CD4-positive, alpha-beta T cell treated with Interleukin-10 for 1 hour (primary cell): ENCODE results near the gene DLX1.
"Not testable (repeated sequence)": the region's sequence is repeated elsewhere in the genome, so short reads cannot be mapped to it uniquely, and the experiment has no call there.

Experiments
- DNase-seq: peaks from one replicate; pipeline ENCODE4 v3.0.0-alpha.2; 2020

The DLX1 gene

GRCh38 chr2:172085460-172086159 lies at the start of gene DLX1:
Gene DLX1, plus strand, starts transcription at chr2:172085507. Its CDS starts 171 bp downstream, at chr2:172085678.
- no peak for DNase-seq

GRCh38 chr2:172038121-172038520 lies 47.2 kb upstream of the DLX1 start:
- DNase-seq, result no peak

DNA sequence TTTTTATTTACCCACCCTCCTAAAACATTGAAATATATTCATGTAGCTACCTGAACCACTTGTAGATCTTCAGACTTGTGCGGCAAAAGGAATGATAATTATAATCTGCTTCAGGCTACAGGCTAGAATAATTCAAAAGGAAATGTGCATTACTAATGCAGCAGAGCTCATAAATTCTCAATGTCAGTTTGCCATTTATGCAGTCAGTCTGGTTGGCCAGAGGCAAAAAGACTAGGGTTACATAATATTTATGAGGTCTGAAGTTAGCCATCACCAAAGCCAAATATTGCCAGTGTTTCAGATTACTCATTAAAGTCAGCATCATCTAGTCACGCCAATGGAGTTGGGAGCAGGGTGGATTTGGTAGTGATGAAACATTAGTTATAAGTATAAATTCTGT lies 46.7 kb upstream of the DLX1 start:
- DNase-seq, result no peak

DNA sequence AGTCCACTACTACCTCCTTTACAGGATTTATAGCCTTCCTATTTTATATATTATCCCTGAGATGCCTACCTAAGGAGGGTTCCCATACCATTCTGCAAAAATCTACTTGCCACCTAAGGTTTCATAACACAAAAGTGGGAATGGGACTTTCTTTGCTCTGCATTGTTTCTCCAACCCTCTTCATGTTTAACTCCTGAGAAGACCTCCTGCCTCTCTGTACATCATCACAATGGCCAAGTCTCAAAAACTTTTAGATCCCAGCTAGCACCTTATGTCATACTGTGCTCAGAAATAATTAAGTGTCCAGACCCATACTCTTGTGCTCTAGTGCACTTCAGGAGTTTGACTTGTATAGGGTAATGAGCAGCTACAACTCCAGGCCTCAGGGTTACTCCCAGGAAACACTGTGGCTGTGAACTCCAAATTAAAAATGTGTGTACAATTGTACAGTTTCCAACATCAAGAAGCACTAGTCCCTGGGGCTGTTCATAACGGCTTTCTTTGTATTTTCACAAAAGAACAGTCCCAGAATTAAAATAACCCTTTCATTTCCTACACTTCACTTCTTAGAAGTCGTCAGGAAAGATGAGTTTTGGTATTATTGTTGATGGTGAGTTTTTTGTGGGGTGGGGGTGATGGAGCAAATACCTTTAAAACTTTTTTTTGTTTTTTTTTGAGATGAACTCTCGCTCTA lies 46.1 kb upstream of the DLX1 start:
- no peak for DNase-seq

DNA sequence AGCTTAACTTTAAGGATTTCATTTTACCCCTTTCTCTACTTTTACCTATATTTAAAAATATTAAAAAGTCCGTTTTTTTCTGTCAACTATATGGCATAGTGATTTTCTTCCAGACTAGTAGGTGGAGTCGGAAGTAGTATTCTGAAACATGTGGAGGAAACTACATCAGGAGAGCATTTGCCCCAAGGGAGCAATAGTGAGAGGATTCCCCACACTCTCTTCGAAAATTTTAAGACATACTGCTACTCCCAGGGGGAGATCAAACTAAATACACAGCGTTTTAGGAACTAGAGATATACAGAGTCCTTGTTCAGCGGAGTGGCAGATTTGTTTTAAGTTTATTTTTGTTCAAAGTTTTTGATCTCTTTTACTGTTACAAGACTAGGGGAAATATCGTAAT lies 45.0 kb upstream of the DLX1 start:
- no peak for DNase-seq

- no peak for DNase-seq
Observed at GRCh38 chr2:172046080-172046678, 39.1 kb upstream of the DLX1 start.

GRCh38 chr2:172046866-172047565 lies 38.3 kb upstream of the DLX1 start:
- no peak for DNase-seq

GRCh38 chr2:172047566-172048507 lies 37.5 kb upstream of the DLX1 start:
- DNase-seq, result no peak

DNA sequence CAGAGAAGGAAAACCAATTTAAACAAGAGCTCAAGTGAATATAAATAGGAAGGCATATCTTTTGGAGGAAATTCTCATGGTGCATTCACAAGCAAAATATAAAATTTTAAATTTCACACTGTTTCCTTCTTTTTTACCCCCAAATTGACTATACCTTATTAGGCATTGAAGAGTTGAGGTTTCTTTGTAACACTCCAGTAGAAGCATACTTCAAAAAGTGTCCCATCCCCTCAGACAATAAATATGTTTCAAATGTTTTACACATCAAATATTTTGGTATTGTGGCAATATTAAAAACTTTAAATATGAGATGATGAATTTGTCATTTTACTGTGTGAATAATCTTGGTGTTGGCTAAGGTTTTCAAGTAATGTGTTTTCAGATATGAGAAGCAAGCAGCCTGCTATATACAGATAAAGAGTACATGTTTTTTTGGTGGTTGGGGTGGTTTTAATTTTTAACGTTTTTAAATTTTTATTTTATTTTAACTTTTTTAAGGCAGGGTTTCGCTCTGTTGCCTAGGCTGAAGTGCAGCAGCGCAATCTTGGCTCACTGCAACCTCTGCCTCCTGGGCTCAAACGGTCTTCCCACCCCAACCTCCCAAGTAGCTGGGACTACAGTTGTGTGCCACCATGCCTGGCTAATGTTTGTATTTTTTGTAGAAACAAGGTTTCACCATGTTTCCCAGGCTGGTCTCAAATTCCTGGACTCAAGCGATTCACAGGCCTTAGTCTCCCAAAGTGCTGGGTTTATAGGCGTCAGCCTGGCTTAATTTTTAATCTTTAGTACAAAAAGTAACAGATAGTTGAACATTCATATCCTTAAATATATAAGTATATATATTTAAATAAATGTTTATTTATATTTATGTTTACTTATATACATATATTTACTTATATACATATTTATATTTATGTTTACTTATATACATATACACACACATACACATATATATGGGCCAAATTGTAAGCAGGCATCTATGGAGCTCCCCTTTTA lies 36.5 kb upstream of the DLX1 start:
- DNase-seq, result no peak

GRCh38 chr2:172049567-172050120 lies 35.7 kb upstream of the DLX1 start:
- no peak for DNase-seq

DNA sequence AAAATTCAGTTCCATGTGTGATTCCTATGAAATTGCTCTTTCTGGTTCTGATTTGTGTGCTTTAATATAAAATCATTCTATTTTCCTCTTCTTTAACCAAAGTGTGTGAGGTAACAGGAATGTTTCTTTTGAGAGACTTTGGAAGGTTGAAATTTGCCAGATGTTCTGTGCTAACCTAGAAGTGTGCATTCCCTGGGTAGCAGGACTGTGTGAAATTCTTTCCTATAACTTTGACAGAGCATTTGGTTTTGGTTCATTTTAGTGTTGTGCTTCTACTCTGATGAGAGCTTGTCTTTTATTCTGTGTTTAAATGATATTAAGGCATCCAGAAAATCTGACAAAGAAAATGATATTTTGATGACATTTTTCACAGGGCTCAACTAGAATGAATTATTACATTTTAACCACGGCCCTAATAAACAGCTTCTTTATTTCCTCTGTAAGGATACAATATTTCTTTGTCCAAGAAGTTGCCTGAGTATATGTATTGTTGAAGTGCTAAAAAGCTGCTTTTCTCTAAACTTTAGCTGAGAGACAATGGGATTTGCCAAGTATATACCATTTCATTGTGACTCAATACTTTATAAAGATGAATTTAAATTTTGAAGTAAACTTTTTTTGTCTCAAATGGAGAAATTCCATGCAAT lies 34.7 kb upstream of the DLX1 start:
- no peak for DNase-seq

GRCh38 chr2:172052000-172052983 lies 33.0 kb upstream of the DLX1 start:
- no peak for DNase-seq

DNA sequence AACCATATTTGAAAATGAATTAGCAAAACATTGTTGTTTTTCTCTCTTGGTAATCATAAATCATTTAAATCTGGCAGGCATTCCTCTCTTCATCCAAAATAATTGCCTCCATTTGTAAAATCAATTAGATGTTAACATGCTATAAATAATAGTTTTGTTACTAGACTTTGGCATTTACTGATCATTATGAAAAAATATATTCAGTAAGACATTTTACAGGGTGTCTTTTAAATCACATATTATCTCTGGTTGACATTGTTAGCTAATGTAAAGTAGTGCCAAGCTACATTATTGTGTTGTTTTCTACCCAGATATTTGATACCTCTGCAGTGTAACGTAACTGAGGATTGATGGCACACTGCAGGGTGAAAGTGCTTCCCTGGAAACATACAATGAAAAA lies 31.8 kb upstream of the DLX1 start:
- no peak for DNase-seq

DNA sequence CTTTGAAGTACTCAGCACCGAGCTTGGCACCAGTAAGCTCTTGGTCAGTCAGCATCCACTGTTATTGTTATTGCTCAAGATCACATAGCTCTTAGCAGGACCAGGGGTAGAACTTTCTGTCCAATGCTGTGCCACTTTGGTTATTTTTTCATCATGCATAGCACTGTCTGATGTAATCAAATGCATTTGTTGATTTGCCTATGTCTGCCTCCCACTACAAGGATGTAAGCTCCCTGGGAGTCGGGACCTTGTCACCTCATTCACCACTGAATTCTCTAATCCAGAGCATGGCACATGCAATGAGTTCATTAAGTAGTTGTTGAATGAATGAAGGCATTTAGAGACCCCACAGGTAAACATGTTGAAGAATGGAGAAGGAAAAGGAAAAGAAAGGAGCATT lies 29.0 kb upstream of the DLX1 start:
- DNase-seq, result no peak

GRCh38 chr2:172058660-172059059 lies 26.6 kb upstream of the DLX1 start:
- DNase-seq, result no peak

DNA sequence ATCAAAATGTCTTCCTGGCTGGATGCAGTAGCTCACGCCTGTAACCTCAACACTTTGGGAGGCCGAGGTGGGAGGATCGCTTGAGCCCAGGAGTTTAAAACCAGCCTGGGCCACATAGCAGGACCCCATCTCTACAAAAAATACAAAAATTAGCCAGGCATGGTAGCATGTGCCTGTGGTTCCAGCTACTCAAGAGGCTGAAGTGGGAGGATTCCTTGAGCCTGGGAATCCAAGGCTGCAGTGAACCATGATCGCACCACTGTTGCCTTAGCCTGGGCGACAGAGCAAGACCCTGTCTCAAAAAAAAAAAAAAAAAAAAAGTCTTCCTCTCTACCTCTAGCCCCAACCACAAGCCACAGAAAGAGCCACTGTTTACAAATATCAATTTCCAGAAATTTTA lies 25.2 kb upstream of the DLX1 start:
- not testable (repeated sequence) for DNase-seq

GRCh38 chr2:172062402-172063004 lies 22.8 kb upstream of the DLX1 start:
- DNase-seq, result no peak

DNA sequence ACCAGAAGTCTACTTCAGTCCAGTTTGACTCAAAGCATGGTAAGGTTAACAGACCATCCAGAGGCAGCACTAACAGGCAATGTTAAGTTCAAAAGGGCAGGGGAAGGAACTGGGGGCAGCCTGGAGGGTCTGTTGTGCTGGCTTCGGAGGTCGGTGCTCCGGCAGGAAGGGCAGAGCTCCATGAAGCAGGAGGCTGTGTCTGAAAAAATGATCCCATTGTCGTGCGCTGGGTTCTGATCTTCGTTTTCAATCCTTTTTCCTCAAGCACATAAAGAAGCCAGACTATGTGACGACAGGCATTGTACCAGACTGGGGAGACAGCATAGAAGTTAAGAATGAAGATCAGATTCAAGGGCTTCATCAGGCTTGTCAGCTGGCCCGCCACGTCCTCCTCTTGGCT lies 21.9 kb upstream of the DLX1 start:
- no peak for DNase-seq

DNA sequence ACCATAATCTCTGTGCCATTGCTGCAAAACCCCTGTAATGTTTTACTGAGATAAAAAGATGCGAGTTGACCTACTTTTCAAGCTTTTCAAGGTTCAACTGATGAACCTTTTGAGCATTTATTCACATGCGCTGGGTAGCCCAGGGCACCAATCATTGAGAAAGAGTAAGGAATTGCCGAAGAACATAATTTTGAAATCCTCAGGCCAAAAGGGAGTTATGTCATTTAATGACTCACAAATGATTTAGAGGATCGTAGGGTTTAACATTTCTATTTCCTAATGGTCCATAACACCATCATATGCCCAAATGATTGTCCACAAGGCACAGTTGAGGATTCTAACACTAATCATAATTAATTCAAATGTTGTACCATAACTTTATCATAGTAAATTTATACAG lies 20.2 kb upstream of the DLX1 start:
- no peak for DNase-seq
